Measurements from ENCODE around the gene ETS1.
"Not testable (repeated sequence)": the region's sequence is repeated elsewhere in the genome, so short reads cannot be mapped to it uniquely, and the experiment has no call there.

Gene ETS1

DNA sequence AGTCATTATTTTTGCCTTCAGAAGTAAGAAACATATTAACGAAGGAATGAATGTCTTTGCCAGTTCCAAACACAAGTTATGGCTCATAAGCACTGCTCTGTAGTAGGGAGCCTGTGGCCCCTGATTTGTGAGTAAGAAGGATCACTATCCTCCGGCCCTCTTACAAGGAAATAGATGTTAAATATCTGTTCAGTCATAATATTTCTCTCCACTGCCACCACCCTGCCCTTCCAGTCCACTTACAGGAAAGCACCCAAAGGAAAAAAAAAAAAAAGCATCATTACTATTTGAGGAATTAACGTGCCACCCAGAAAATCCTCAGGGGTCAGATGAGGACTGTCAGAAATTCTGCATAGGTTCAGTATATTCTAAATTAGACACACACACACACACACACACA is 123.4 kb downstream of the ETS1 start:
- no peak for DNase-seq (ENCODE audit: low read depth)

- DNase-seq (ENCODE audit: low read depth) = no peak
Measured at GRCh38 chr11:128463371-128463829, 124.0 kb downstream of the ETS1 start.

- DNase-seq (ENCODE audit: low read depth) = no peak
Measured at GRCh38 chr11:128462922-128463321, 124.4 kb downstream of the ETS1 start.

- no peak for DNase-seq (ENCODE audit: low read depth)
Measured at GRCh38 chr11:128462189-128462588, 125.2 kb downstream of the ETS1 start.

GRCh38 chr11:128458321-128458720 is 129.0 kb downstream of the ETS1 start:
- DNase-seq (ENCODE audit: low read depth) = no peak

DNA sequence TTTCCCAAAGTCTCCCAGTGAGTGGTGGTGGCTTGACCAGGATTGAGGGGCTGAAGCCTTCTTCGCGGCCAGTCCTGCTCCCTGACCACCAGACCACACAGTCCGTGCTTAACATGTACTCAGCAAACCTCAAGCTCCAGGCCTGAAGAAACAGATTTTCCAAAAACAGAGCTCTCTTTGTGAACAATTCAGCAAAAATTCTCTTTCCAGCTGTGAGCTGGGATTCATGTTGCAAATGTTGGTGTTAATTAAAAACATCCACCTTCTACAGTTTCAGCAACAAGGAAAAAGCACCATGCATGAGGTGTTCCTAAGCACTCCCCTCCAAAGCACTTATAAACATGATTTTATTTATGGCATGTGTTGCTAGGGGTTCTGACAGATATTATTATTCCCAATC is 129.5 kb downstream of the ETS1 start:
- no peak for DNase-seq (ENCODE audit: low read depth)

GRCh38 chr11:128456566-128457268 is 130.6 kb downstream of the ETS1 start:
- DNase-seq (ENCODE audit: low read depth) = no peak

GRCh38 chr11:128455766-128456165 is 131.6 kb downstream of the ETS1 start:
- no peak for DNase-seq (ENCODE audit: low read depth)

GRCh38 chr11:128453444-128454336 is 133.7 kb downstream of the ETS1 start:
- no peak for DNase-seq (ENCODE audit: low read depth)

GRCh38 chr11:128451652-128452470 is 135.5 kb downstream of the ETS1 start:
- no peak for DNase-seq (ENCODE audit: low read depth)

GRCh38 chr11:128450882-128451651 is 136.3 kb downstream of the ETS1 start:
- DNase-seq (ENCODE audit: low read depth) = no peak

DNA sequence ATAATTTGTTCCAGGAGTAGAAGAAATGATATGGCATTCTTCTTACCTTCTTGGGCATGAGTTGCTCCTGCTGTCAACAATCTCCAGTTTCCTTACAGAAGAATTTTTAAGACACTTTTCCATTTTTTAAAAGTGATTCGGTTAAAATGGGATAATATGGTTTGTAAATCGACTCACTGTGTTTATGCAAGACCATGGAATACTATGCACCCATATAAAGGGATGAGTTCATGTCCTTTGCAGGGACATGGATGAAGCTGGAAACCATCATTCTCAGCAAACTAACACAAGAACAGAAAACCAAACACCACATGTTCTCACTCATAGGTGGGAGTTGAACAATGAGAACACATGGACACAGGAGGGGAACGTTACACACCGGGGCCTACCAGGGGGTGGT is 136.9 kb downstream of the ETS1 start:
- not testable (repeated sequence) for DNase-seq (ENCODE audit: low read depth)

- no peak for DNase-seq (ENCODE audit: low read depth)
Measured at GRCh38 chr11:128448981-128449713, 138.2 kb downstream of the ETS1 start.

DNA sequence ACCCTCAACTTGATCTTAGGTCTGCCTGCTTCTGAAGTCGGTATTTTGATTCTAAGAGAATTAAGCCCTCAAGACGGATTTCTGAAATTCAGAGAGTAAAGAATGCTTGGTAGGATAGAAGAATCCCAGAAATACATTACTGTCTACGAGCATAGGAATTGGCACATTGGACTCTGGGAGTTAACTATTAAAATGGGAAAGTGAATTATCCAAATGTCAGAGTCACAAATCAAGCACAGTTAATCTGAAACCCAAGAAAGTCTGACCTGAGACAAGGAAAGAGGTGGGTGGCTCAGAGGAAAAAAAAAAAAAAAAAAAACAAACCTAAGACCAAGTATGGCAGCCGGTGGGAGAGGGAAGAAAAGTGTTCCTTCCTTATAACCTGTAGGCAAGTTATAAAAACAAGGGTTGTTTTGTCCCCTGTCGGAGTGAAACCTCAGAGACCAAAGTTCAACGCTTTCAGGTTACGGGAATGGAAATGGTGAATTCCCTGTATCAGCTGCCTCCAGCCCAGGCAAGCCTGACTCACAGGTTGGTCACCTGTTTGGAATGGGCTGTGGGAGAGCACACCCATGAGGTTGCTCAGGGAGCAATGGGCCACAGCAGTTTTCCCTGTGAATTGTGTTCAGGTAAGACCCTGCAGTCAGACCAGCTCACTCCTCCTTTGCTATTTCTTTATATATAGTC is 139.0 kb downstream of the ETS1 start:
- no peak for DNase-seq (ENCODE audit: low read depth)

- no peak for DNase-seq (ENCODE audit: low read depth)
Measured at GRCh38 chr11:128447233-128447632, 140.1 kb downstream of the ETS1 start.

GRCh38 chr11:128445921-128446320 is 141.4 kb downstream of the ETS1 start:
- not testable (repeated sequence) for DNase-seq (ENCODE audit: low read depth)

- no peak for DNase-seq (ENCODE audit: low read depth)
Measured at GRCh38 chr11:128437136-128437535, 150.2 kb downstream of the ETS1 start.

- no peak for DNase-seq (ENCODE audit: low read depth)
Measured at GRCh38 chr11:128434818-128435217, 152.5 kb downstream of the ETS1 start.

- DNase-seq (ENCODE audit: low read depth) = no peak
Measured at GRCh38 chr11:128434411-128434810, 152.9 kb downstream of the ETS1 start.

DNA sequence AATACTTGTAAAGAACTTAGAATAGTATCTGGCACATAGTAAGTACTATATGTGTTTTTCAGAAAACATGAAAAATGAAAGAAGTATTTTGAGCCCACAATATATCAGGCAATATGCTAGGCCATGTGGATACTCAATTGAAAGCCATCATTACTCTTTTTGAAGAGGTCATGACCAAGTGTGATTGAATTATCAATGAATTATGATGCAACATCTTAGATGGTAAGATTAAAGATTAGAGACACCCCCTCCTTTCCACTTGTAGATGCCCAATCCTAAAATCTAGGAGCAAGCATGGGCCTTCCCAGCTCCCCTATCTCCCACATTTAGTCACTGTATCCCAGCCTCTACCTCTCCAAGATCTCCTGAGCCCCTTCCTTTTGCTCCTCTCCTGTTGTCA is 154.4 kb downstream of the ETS1 start:
- DNase-seq (ENCODE audit: low read depth) = no peak
